HUES6 (cell line): ENCODE results near the gene DYSF.

Experiments
- H3K27ac ChIP-seq: 2 replicates; pipeline ENCODE4 v1.7.0; 2013; ENCODE audit warnings: low read depth, mild to moderate bottlenecking, low read length, inconsistent platforms
- H3K27me3 ChIP-seq: 2 replicates; pipeline ENCODE4 v1.6.1; 2013; ENCODE audit warnings: low read length; ENCODE audit not compliant: control insufficient read depth, insufficient read depth
- H3K36me3 ChIP-seq: 2 replicates; pipeline ENCODE4 v1.6.1; 2013; ENCODE audit warnings: low read length; ENCODE audit not compliant: control insufficient read depth, insufficient read depth
- H3K4me1 ChIP-seq: 2 replicates; pipeline ENCODE4 v1.6.1; 2013; ENCODE audit warnings: low read length; ENCODE audit not compliant: control insufficient read depth, insufficient read depth
- H3K4me3 ChIP-seq: 2 replicates; pipeline ENCODE4 v1.5.1; 2013; ENCODE audit warnings: low read depth, low read length
- H3K9ac ChIP-seq: one replicate; pipeline ENCODE4 v1.6.1; 2013; ENCODE audit warnings: mild to moderate bottlenecking, low read length
- H3K9me3 ChIP-seq: 2 replicates; pipeline ENCODE4 v1.6.1; 2013; ENCODE audit warnings: low read depth, low read length; ENCODE audit not compliant: control insufficient read depth, insufficient read depth

Gene DYSF

DNA sequence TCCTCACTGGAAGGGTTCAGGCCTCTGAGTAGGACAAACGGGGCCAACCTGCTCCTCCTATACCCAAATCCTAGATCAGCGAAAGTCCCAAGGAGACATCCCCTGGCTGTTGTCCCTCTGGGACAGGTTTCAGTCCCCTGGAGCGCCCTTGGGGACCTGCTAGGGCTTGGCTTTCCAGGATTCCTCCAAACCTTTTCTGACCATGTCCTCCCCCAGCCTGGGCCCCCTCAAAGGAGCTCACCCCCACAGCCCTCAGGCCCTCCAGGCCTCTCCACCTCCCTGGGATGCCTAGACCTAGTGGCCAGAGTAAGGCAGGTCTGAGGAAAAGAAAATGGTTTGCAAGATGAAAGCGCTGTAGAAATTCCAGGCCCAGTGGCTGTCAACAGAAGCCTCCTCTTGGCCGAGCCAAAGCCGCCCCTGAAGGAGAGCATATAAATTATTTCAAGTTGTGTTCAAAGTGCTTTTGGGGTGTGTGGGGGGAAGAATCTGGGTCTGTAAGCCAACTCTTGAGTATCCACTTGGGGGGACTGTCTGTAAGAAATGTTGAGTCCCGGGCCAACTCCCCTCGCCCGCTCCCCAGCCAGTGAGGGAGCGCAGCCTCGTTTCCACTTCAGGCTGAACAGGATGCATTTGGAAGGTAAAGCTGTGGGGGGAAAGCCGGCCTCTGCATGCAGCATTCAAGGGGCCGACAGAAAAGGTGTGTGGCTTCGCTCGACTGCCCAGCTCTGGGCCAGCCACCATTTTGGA, 158.6 kb downstream of the DYSF start:
- H3K9me3 ChIP-seq, result no peaks in the 10 kb centered on the region
- no peaks in the 10 kb centered on the region; the same call in 1 of the 2 replicates for H3K36me3 ChIP-seq
- H3K4me3 ChIP-seq, result no peak overlapping the region
- peaks cover 12% of the 10 kb centered on the region; the same call in 1 of the 2 replicates for H3K27me3 ChIP-seq
- no peaks in the 10 kb centered on the region for H3K4me1 ChIP-seq
- H3K9ac ChIP-seq, result no peak overlapping the region
- no peak overlapping the region for H3K27ac ChIP-seq

DNA sequence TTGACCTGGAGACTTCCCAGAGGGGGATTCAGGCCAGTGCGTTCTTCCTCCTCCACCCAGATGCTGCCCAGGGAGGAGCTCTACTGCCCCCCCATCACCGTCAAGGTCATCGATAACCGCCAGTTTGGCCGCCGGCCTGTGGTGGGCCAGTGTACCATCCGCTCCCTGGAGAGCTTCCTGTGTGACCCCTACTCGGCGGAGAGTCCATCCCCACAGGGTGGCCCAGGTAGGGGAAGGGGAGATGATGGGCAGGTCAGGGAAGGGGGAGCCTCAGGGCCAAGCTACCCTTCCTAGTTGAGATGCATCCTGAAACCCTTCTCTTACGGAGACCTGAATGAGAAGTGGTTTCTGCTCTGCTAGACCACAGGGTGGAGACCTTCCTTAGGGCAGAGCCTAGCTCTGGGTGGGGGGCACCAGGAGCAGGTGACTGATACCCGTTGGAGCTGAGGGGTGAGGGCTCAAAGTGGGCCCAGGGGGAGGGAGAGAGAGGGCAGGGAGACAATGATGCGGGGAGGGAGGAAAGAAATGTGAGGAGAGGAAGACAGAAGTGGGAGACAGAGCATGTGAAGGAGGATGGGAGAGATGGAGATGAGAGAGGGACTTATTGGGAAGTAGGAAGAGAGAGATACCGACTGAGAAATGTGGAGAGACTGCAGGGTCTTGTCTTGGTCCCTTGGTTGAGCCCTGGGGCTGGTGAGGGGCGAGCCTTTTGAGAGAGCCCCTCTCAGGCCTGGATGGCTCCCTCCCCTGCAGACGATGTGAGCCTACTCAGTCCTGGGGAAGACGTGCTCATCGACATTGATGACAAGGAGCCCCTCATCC, 159.4 kb downstream of the DYSF start:
- H3K9ac ChIP-seq, result no peak overlapping the region
- peaks cover 4% of the 10 kb centered on the region; the same call in 1 of the 2 replicates for H3K27me3 ChIP-seq
- H3K27ac ChIP-seq, result no peak overlapping the region
- no peak overlapping the region for H3K4me3 ChIP-seq
- no peaks in the 10 kb centered on the region for H3K9me3 ChIP-seq
- H3K4me1 ChIP-seq, result no peaks in the 10 kb centered on the region
- H3K36me3 ChIP-seq, result no peaks in the 10 kb centered on the region; the same call in 1 of the 2 replicates

DNA sequence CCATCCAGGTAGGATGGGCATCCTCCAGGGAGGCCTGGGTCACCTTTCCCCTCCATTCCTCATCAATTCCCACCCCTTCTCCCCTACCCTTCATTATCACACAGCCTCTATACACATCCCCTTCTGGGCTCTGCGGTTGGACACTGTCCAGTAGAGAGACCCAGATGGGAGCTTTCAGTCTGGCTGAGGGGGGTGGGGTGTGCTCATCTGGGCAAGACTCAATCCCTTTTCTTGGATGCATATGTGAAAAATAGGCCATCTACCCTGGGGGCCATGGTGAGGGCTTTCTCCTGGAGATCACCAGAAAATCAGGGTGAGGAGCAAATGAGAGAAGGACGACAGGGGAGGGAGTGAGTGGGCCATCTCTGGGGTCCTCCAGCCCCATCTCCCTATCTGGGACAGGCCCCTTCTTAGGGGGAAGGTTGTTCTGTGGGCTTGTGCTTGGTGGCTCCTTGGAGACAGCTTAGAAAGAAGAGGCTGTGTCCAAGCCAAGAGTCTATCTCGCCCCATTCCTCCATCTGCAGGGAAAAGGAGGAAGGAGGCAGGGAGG, 160.1 kb downstream of the DYSF start:
- Histone ChIP-seq H3K27me3 (no peaks in the 10 kb centered on the region; the same call in 1 of the 2 replicates), H3K27ac (no peak overlapping the region), H3K9me3 (no peaks in the 10 kb centered on the region), H3K9ac (no peak overlapping the region), H3K4me1 (no peaks in the 10 kb centered on the region), H3K36me3 (no peaks in the 10 kb centered on the region; the same call in 1 of the 2 replicates), H3K4me3 (no peak overlapping the region)

GRCh38 chr2:71613953-71614925, 160.9 kb downstream of the DYSF start:
- no peak overlapping the region for H3K4me3 ChIP-seq
- H3K36me3 ChIP-seq, result no peaks in the 10 kb centered on the region; the same call in 1 of the 2 replicates
- H3K27me3 ChIP-seq, result no peaks in the 10 kb centered on the region
- H3K9me3 ChIP-seq, result no peaks in the 10 kb centered on the region
- no peak overlapping the region for H3K27ac ChIP-seq
- H3K4me1 ChIP-seq, result no peaks in the 10 kb centered on the region
- H3K9ac ChIP-seq, result no peak overlapping the region

GRCh38 chr2:71614976-71615766, 161.8 kb downstream of the DYSF start:
- H3K4me3 ChIP-seq, result no peak overlapping the region
- H3K9me3 ChIP-seq, result no peaks in the 10 kb centered on the region
- H3K4me1 ChIP-seq, result no peaks in the 10 kb centered on the region
- no peak overlapping the region for H3K9ac ChIP-seq
- H3K27me3 ChIP-seq, result no peaks in the 10 kb centered on the region
- H3K27ac ChIP-seq, result no peak overlapping the region
- H3K36me3 ChIP-seq, result no peaks in the 10 kb centered on the region; the same call in 1 of the 2 replicates

DNA sequence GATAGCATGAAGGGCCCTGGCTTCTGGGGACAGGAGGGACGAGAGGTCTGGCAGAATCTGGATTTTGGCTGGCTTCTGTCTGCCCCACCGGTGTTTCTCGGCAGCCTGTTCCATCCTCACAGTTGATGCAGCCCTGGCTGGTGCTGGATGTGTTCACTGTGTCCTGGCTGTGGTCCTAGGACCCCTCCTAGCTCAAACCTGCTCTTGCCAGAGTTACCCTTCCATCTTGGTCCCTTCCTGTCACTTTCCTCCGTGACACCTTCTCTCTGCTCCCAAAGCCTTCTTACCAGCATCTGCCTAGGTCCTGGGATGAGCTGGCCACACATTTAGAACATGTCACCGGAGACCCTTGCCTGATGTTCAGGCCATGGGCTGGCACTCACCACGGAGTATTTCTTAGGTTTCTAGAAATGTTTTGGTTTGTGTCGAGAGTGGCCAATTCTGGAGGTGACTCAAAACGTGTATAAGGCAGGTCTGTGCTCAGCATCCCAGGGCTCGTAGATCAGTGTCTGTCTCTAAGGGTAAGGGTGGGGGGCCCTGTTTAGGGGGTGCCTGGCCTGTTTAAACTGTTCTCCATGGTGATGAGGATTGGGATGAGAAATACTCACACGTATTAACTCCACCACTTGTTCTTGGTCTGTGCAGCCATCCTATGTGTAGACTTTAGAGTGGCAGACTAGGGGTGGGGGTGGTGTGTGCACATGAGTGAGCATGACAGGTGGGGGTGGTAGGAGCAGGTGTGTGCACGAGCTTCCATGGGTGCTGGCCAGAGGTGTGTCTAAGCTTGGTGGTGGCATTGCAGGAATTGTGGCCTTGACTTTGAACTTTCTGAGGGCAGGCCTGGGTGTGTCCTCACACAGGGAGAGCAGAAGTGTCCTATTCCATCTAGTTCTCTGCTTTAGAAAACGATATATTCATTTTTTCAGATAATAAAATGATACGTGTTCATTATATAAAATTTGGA, 162.7 kb downstream of the DYSF start:
- H3K4me1 ChIP-seq, result no peaks in the 10 kb centered on the region
- no peaks in the 10 kb centered on the region; the same call in 1 of the 2 replicates for H3K36me3 ChIP-seq
- H3K4me3 ChIP-seq, result no peak overlapping the region
- H3K27me3 ChIP-seq, result no peaks in the 10 kb centered on the region
- no peak overlapping the region for H3K27ac ChIP-seq
- no peaks in the 10 kb centered on the region for H3K9me3 ChIP-seq
- H3K9ac ChIP-seq, result no peak overlapping the region

DNA sequence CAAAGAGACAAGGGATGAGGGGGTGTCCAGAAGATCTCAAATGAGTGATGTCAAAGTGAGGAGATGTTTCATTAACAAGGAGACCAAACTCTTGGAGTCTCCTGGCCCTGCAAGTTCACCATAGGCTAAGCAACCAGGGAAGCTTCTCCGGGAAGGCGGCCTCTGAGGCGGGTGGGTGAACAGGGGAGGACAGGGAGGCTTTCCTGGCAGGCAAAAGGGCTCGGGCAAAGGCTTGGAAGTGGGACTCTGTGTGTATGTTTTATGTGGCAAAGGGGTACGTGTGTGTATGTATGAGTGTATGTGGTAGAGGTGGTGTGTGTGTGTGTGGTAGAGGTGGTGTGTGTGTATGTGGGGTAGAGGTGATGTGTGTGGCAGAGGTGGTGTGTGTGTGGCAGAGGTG, 163.9 kb downstream of the DYSF start:
- Histone ChIP-seq H3K27me3 (no peaks in the 10 kb centered on the region), H3K4me1 (no peaks in the 10 kb centered on the region), H3K9me3 (no peaks in the 10 kb centered on the region), H3K36me3 (no peaks in the 10 kb centered on the region; the same call in 1 of the 2 replicates), H3K27ac (no peak overlapping the region), H3K9ac (no peak overlapping the region), H3K4me3 (no peak overlapping the region)

DNA sequence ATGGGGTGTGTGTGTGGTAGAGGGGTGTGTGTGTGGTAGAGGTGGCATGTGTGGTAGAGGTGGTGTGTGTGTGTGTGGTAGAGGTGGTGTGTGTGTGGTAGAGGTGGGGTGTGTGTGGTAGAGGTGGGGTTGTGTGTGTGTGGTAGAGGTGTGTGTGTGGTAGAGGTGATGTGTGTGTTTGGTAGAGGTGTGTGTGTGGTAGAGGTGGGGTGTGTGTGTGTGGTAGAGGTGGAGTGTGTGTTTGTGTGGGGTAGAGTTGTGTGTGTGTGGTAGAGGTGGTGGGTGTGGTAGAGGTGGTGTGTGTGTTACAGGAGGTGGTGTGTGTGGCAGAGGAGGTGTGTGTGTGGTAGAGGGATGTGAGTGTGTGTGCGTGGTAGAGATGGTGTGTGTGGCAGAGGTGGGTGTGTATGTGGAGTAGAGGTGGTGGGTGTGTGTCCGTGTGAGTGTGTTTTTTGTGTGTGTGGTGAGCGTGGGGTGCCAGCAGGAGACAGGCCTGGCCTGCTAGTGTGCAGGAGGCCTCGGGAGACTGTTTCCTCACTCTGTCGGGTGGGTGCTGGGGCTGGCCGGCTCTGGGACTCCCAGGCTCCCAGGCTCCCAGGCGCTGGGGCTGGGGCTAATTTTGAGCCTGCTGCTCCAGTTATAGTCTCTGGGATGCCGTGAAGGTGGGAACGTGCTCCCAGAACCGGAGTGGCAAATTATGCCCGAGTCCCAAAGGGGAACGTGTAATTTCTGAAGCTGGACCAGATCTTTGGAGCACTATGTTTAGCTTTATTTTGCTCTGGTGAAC, 165.2 kb downstream of the DYSF start:
- no peaks in the 10 kb centered on the region for H3K4me1 ChIP-seq
- no peaks in the 10 kb centered on the region; the same call in 1 of the 2 replicates for H3K36me3 ChIP-seq
- no peak overlapping the region for H3K4me3 ChIP-seq
- no peak overlapping the region for H3K9ac ChIP-seq
- no peaks in the 10 kb centered on the region for H3K27me3 ChIP-seq
- H3K27ac ChIP-seq, result no peak overlapping the region
- no peaks in the 10 kb centered on the region for H3K9me3 ChIP-seq
